HepG2 (cell line): ENCODE measurements around the gene DHRS11. TPM values are rescaled to one million over a fixed set of nuclear protein-coding genes. Genes with fewer than 3 reads are reported as not detected.
A peak's percentile ranks its signal among the peaks of the same experiment; 100 is the strongest.

Source experiments
- ATAC-seq: fragments of 200-7000 bp; cut with Tn5 transposase; 3 replicates; pipeline ENCODE4 v1.9.1; 2020; ENCODE audit warnings: mild to moderate bottlenecking, moderate library complexity
- BruUV-seq: library from RNA; stranded (reverse); fragments of 400-500 nt; replicated peaks from 2 replicates; lab custom pipeline; 2021; lab: Mats Ljungman, UMichigan
- CTCF ChIA-PET: fragments of 300-600 bp; formaldehyde crosslinking; extraction: SDS; loops from one replicate; lab custom pipeline; 2021; ENCODE audit warnings: low total read pairs, inconsistent platforms, low intra/inter-chr PET ratio; lab: Yijun Ruan, JAX
- POLR2A ChIA-PET: fragments of 350-600 bp; sonication (Branson Sonifier 250); formaldehyde crosslinking; loops from one replicate; lab custom pipeline; 2020; ENCODE audit warnings: antibody characterized with exemption, inconsistent platforms; lab: Yijun Ruan, JAX
- DNase-seq: peaks from one replicate; pipeline ENCODE4 v3.0.0-alpha.2; 2015; ENCODE audit warnings: low spot score
- FAIRE-seq: peaks from 3 replicates; lab custom pipeline; 2011; peaks lifted over from hg19 to GRCh38; lab: Jason Lieb, UNC
- H2AFZ ChIP-seq: one replicate; pipeline ENCODE4 v1.6.1; 2011; ENCODE audit warnings: low read length, inconsistent platforms
- H3K27ac ChIP-seq: fragments of 300-600 bp; 3 replicates; pipeline ENCODE4 v1.8.0; 2011; ENCODE audit warnings: mixed run types, mild to moderate bottlenecking, mixed read lengths, low read length, inconsistent platforms; ENCODE audit not compliant: insufficient read depth; ENCODE audit errors: extremely low read length
- H3K27me3 ChIP-seq, 2 experiments: fragments of 200-600 bp in 1 of 2; 2 replicates in 1 of 2; 3 replicates in 1 of 2; pipeline versions ENCODE4 v1.6.0 to v1.8.0; 2011; ENCODE audit warnings: low read length in 2 of 2, mild to moderate bottlenecking in 2 of 2, moderate library complexity in 2 of 2, inconsistent platforms in 1 of 2; ENCODE audit not compliant: insufficient read depth in 2 of 2, control insufficient read depth in 1 of 2
- H3K36me3 ChIP-seq, 2 experiments: fragments of 200-600 bp in 1 of 2; replicated peaks in 1 of 2; 2 replicates in 1 of 2; 3 replicates in 1 of 2; pipeline versions ENCODE4 v1.5.1 to v1.8.0; 2011; ENCODE audit warnings: low read length in 2 of 2, inconsistent platforms in 1 of 2; ENCODE audit not compliant: insufficient read depth in 2 of 2, control insufficient read depth in 1 of 2
- H3K4me1 ChIP-seq: 2 replicates; pipeline ENCODE4 v1.5.1; 2012; ENCODE audit warnings: low read length, inconsistent platforms; ENCODE audit not compliant: insufficient read depth
- H3K4me2 ChIP-seq: 2 replicates; pipeline ENCODE4 v1.6.0; 2011; ENCODE audit warnings: low read depth, low read length, inconsistent platforms
- H3K4me3 ChIP-seq, 3 experiments: fragments of 200-600 bp in 1 of 3; sonication (generic), shearing (Covaris generic) in 1 of 3; replicated peaks in 1 of 3; 2 replicates each; pipeline ENCODE4 v1.5.1; 2011 to 2016; ENCODE audit warnings: low read length in 3 of 3, inconsistent platforms in 2 of 3, low read depth in 2 of 3, mild to moderate bottlenecking in 2 of 3, control low read depth in 1 of 3, mixed read lengths in 1 of 3; ENCODE audit not compliant: insufficient read depth in 1 of 3
- H3K79me2 ChIP-seq: one replicate; pipeline ENCODE4 v1.6.1; 2011; ENCODE audit warnings: low read length, inconsistent platforms; ENCODE audit not compliant: insufficient read depth
- H3K9ac ChIP-seq: 2 replicates; pipeline ENCODE4 v1.6.0; 2011; ENCODE audit warnings: mild to moderate bottlenecking, low read depth, low read length, inconsistent platforms; ENCODE audit not compliant: insufficient read depth
- H3K9me3 ChIP-seq: 2 replicates; pipeline ENCODE4 v1.5.1; 2012; ENCODE audit warnings: mild to moderate bottlenecking, low read length
- H4K20me1 ChIP-seq: 2 replicates; pipeline ENCODE4 v1.6.0; 2011; ENCODE audit warnings: inconsistent platforms, mild to moderate bottlenecking, low read length, moderate library complexity; ENCODE audit not compliant: insufficient read depth
- AGO2 ChIP-seq: fragments of 200-400 bp; formaldehyde crosslinking; optimal IDR thresholded peaks from 2 replicates; pipeline ENCODE3; 2017; ENCODE audit warnings: mild to moderate bottlenecking, low read depth, low read length, moderate library complexity
- ATRX ChIP-seq: sonication (generic); formaldehyde crosslinking; IDR thresholded peaks from 2 replicates; pipeline ENCODE4 v1.4.0; 2020; ENCODE audit warnings: missing genetic modification reagents, borderline replicate concordance
- MEF2D ChIP-seq: sonication (generic); formaldehyde crosslinking; IDR thresholded peaks from 2 replicates; pipeline ENCODE4 v1.5.1; 2020; ENCODE audit warnings: mild to moderate bottlenecking, missing genetic modification reagents
- RNF2 ChIP-seq: fragments of 450-650 bp; conservative IDR thresholded peaks from 2 replicates; pipeline ENCODE4 v1.6.1; 2016; ENCODE audit warnings: low read depth
- ZBTB20 ChIP-seq: sonication (generic); formaldehyde crosslinking; IDR thresholded peaks from 2 replicates; pipeline ENCODE4 v1.8.1; 2023; ENCODE audit warnings: missing genetic modification reagents, low read depth, mild to moderate bottlenecking, borderline replicate concordance
- WGBS: methylation state at CpG from one replicate; pipeline ENCODE4 v1.1.6; 2017; ENCODE audit warnings: low lambda C conversion rate; 5-methylcytosine and 5-hydroxymethylcytosine counted together
- in situ Hi-C: cut with HindIII; loops from 2 replicates; pipeline ENCODE4 v1.10.0; 2017; ENCODE audit warnings: low pct_unique_long_range_greater_than_20kb; ENCODE audit not compliant: extremely low pct_ligation_motif_present
- intact Hi-C: fragments of 100-400 bp; cut with micrococcal nuclease; formaldehyde crosslinking; loops from one replicate; pipeline ENCODE4 v1.10.0; 2022; ENCODE audit not compliant: unreplicated experiment
- polyA plus RNA-seq, 8 experiments: library from polyadenylated mRNA; depleted of rRNA in 3 of 8; stranded (reverse) in 7 of 8; unstranded in 1 of 8; fragments of >200 nt; fragmentation: Illumina TruSeq in 4 of 8; extraction: Trizol in 4 of 8; gene quantifications; 2 replicates each; pipeline versions ENCODE4 v1.2.1 to v1.2.3, GENCODE V29; 2011 to 2016; ENCODE audit warnings: low read depth in 4 of 8, missing spikeins in 1 of 8, mixed read lengths in 1 of 8; ENCODE audit not compliant: insufficient read depth in 1 of 8
- total RNA-seq, 5 experiments: library from RNA; depleted of rRNA; stranded (reverse); fragments of >200 nt; fragmentation: Illumina TruSeq; extraction: Trizol; gene quantifications; 2 replicates each; pipeline ENCODE4 v1.2.3, GENCODE V29; 2016; ENCODE audit warnings: low read depth in 1 of 5
- TF ChIP-seq, protein P1 (sequence below): sonication (generic); formaldehyde crosslinking; IDR thresholded peaks from 2 replicates; pipeline ENCODE4 v1.5.1; 2020; ENCODE audit warnings: mild to moderate bottlenecking, missing genetic modification reagents, borderline replicate concordance

The DHRS11 gene
- total and polyA plus RNA-seq, 2 of the 13 experiments (the other 11 are each of a cell fraction or from before 2014, with no cell fraction given): 28.4 to 41.9 TPM

DNA sequence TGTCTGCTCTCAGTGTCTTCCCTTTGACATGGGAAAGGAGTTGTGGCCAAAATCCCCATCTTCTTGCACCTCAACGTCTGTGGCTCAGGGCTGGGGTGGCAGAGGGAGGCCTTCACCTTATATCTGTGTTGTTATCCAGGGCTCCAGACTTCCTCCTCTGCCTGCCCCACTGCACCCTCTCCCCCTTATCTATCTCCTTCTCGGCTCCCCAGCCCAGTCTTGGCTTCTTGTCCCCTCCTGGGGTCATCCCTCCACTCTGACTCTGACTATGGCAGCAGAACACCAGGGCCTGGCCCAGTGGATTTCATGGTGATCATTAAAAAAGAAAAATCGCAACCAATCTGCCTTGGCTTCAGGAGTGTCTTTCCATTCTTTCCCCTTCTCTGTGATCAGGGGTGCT is 8.8 kb downstream of the DHRS11 start:
- Histone ChIP-seq H3K79me2 (peaks cover 23% of the 10 kb centered on the region), H3K9ac (peak overlapping the region; percentile 90; the same call in 1 of the 2 replicates), H3K4me1 (peaks cover 40% of the 10 kb centered on the region), H3K27ac (peak overlapping the region; percentile 91), H4K20me1 (peaks cover 7% of the 10 kb centered on the region; the same call in 1 of the 2 replicates), H3K27me3 (no peaks in the 10 kb centered on the region; a peak in 1 of 5 replicates), H2AFZ (no peak overlapping the region), H3K4me3 (no peak overlapping the region), H3K4me2 (peak overlapping the region; percentile 99), H3K9me3 (no peaks in the 10 kb centered on the region), H3K36me3 (peaks cover 3 to 9% of the 10 kb centered on the region in 2 experiments; a peak in 3 of 5 replicates)
- intact Hi-C loops: no loop called here
- ATAC-seq: no peak
- in situ Hi-C loops: loop anchor here (25.0 kb wide), 1 partner anchor 637 kb away; no protein-coding TSS in a partner anchor
- TF ChIP-seq AGO2: no peak
- TF ChIP-seq, protein P1, sequence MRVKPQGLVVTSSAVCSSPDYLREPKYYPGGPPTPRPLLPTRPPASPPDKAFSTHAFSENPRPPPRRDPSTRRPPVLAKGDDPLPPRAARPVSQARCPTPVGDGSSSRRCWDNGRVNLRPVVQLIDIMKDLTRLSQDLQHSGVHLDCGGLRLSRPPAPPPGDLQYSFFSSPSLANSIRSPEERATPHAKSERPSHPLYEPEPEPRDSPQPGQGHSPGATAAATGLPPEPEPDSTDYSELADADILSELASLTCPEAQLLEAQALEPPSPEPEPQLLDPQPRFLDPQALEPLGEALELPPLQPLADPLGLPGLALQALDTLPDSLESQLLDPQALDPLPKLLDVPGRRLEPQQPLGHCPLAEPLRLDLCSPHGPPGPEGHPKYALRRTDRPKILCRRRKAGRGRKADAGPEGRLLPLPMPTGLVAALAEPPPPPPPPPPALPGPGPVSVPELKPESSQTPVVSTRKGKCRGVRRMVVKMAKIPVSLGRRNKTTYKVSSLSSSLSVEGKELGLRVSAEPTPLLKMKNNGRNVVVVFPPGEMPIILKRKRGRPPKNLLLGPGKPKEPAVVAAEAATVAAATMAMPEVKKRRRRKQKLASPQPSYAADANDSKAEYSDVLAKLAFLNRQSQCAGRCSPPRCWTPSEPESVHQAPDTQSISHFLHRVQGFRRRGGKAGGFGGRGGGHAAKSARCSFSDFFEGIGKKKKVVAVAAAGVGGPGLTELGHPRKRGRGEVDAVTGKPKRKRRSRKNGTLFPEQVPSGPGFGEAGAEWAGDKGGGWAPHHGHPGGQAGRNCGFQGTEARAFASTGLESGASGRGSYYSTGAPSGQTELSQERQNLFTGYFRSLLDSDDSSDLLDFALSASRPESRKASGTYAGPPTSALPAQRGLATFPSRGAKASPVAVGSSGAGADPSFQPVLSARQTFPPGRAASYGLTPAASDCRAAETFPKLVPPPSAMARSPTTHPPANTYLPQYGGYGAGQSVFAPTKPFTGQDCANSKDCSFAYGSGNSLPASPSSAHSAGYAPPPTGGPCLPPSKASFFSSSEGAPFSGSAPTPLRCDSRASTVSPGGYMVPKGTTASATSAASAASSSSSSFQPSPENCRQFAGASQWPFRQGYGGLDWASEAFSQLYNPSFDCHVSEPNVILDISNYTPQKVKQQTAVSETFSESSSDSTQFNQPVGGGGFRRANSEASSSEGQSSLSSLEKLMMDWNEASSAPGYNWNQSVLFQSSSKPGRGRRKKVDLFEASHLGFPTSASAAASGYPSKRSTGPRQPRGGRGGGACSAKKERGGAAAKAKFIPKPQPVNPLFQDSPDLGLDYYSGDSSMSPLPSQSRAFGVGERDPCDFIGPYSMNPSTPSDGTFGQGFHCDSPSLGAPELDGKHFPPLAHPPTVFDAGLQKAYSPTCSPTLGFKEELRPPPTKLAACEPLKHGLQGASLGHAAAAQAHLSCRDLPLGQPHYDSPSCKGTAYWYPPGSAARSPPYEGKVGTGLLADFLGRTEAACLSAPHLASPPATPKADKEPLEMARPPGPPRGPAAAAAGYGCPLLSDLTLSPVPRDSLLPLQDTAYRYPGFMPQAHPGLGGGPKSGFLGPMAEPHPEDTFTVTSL (CRISPR knock-in tag): 0 out of 2 replicates have a peak, but pooled peaks have one; percentile 24
- no peak for TF ChIP-seq MEF2D (CRISPR knock-in tag)
- TF ChIP-seq ZBTB20: no peak
- no peak for TF ChIP-seq ATRX (CRISPR knock-in tag)
- TF ChIP-seq RNF2: no peak
- no peak for DNase-seq
- ChIA-PET CTCF (no interaction called here), POLR2A (interaction anchor here (1.3 to 5.7 kb wide), 3 partner anchors 8 to 55 kb away, joined by 6 to 71 read pairs (median 65); partner anchors contain the start of genes DHRS11 and GGNBP2)
- FAIRE-seq: no peak
- 94% methylated on average over 3 of the region's 3 CpGs for WGBS
- no TSS peak for BruUV-seq
